Upper lobe of left lung (tissue), 4 donors: ENCODE results near the gene A1BG.

Experiments
- EP300 ChIP-seq, 4 donors: sonication (generic); formaldehyde crosslinking; IDR thresholded peaks; one replicate each; pipeline ENCODE4 v1.5.1; 2017; ENCODE audit warnings: antibody characterized with exemption in 4 of 4, control low read depth in 2 of 4
- POLR2A ChIP-seq, 4 donors: fragments of 450-650 bp; IDR thresholded peaks; one replicate each; pipeline ENCODE4 v1.5.1; 2016 to 2017; ENCODE audit warnings: antibody characterized with exemption in 4 of 4, mild to moderate bottlenecking in 2 of 4
- POLR2AphosphoS5 ChIP-seq, 2 donors: sonication (generic); formaldehyde crosslinking; IDR thresholded peaks; one replicate each; pipeline ENCODE4 v1.5.1; 2017; ENCODE audit warnings: antibody characterized with exemption in 2 of 2
- TF ChIP-seq, protein P1 (sequence below), 6 experiments: fragments of 450-650 bp in 4 of 6; fragments of 200-600 bp in 2 of 6; sonication (generic) in 2 of 6; IDR thresholded peaks; one replicate each; pipeline ENCODE4 v1.5.1; 2016 to 2019; ENCODE audit warnings: antibody characterized with exemption in 6 of 6

DNA sequence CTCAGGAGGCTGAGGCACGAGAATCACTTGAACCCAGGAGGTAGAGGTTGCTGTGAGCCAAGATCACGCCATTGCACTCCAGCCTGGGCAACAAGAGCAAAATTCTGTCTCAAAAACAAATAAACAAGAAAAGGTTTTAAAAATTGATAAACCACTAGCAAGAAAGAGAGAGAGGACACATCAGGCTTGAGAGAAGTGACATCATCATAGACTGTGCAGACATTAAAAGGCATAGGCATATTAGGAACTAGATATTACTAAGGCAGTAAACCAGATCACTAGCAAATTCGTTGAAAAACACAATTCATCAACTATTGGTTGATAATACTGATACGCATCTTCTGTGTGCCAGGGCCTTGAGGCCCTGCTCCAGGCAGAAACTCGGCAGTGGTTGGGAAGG lies 7.7 kb downstream of the A1BG start:
- TF ChIP-seq POLR2A (IDR thresholded peaks at IDR 0.05) = no peak
- TF ChIP-seq, protein P1, sequence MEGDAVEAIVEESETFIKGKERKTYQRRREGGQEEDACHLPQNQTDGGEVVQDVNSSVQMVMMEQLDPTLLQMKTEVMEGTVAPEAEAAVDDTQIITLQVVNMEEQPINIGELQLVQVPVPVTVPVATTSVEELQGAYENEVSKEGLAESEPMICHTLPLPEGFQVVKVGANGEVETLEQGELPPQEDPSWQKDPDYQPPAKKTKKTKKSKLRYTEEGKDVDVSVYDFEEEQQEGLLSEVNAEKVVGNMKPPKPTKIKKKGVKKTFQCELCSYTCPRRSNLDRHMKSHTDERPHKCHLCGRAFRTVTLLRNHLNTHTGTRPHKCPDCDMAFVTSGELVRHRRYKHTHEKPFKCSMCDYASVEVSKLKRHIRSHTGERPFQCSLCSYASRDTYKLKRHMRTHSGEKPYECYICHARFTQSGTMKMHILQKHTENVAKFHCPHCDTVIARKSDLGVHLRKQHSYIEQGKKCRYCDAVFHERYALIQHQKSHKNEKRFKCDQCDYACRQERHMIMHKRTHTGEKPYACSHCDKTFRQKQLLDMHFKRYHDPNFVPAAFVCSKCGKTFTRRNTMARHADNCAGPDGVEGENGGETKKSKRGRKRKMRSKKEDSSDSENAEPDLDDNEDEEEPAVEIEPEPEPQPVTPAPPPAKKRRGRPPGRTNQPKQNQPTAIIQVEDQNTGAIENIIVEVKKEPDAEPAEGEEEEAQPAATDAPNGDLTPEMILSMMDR (IDR thresholded peaks at IDR 0.05) = no peak
- no peak for TF ChIP-seq EP300 (IDR thresholded peaks at IDR 0.05)
- TF ChIP-seq POLR2AphosphoS5 (IDR thresholded peaks at IDR 0.05) = no peak
